CD4-positive, alpha-beta memory T cell (primary cell): ENCODE data around the gene EGF. TPM values are rescaled to one million over a fixed set of nuclear protein-coding genes. Genes with fewer than 3 reads are reported as not detected.

ENCODE experiments used
- polyA plus RNA-seq, 2 donors: library from polyadenylated mRNA; unstranded; fragments of 300-500 nt; fragmentation: Illumina TruSeq; gene quantifications; one replicate each; pipeline ENCODE4 v1.2.3, GENCODE V29; 2021
- total RNA-seq, 2 experiments: library from RNA; stranded (reverse); gene quantifications; one replicate each; pipeline ENCODE4 v1.2.3, GENCODE V29; 2021

EGF gene
- total and polyA plus RNA-seq, 4 experiments from 2014 or later = not detected

Other genes starting within 250 kb of the EGF start
- gene CASP6, start 209.4 kb upstream of the EGF start, total RNA-seq = 10 to 100 TPM; 16.5 to 24.7 TPM
- 100 to 1,000 TPM in 1 of 2 donors, 10 to 100 TPM in 1; 94.5 to 115 TPM for gene CASP6, start 209.4 kb upstream of the EGF start, polyA plus RNA-seq
- 10 to 100 TPM; 15.7 to 18.1 TPM for gene PLA2G12A, start 182.8 kb upstream of the EGF start, total RNA-seq
- gene PLA2G12A, start 182.8 kb upstream of the EGF start, polyA plus RNA-seq = 10 to 100 TPM; 33.1 to 64.8 TPM
- gene CFI, start 110.9 kb upstream of the EGF start, total RNA-seq = not detected
- not detected for gene CFI, start 110.9 kb upstream of the EGF start, polyA plus RNA-seq
- 10 to 100 TPM; 13.7 to 14.1 TPM for gene GAR1, start 97.1 kb upstream of the EGF start, total RNA-seq
- gene GAR1, start 97.1 kb upstream of the EGF start, polyA plus RNA-seq = 10 to 100 TPM; 10.4 to 22.6 TPM
- under 1 TPM in 1 of 2 experiments, not detected in 1; 0.30 TPM for gene RRH, start 84.9 kb upstream of the EGF start, total RNA-seq
- gene RRH, start 84.9 kb upstream of the EGF start, polyA plus RNA-seq = not detected
- gene LRIT3, start 64.8 kb upstream of the EGF start, total RNA-seq = under 1 TPM; 0.26 to 0.33 TPM
- not detected for gene LRIT3, start 64.8 kb upstream of the EGF start, polyA plus RNA-seq